HCT116 (cell line): ENCODE measurements around the gene PCDHB4. TPM values are rescaled to one million over a fixed set of nuclear protein-coding genes. Genes with fewer than 3 reads are reported as not detected.

ENCODE experiments used
- ATAC-seq: fragments of 200-7000 bp; cut with Tn5 transposase; 2 replicates; pipeline ENCODE4 v1.9.1; 2020; ENCODE audit warnings: mild to moderate bottlenecking, moderate library complexity
- BruUV-seq: library from RNA; stranded (reverse); fragments of 400-500 nt; replicated peaks from 2 replicates; lab custom pipeline; 2021; lab: Mats Ljungman, UMichigan
- CTCF ChIA-PET: fragments of 300-600 bp; sonication (Branson Sonifier 250); formaldehyde crosslinking; loops from one replicate; lab custom pipeline; 2021; ENCODE audit warnings: antibody characterized with exemption; lab: Charles Lee
- POLR2A ChIA-PET: fragments of 300-600, 350-600 bp; sonication (Branson Sonifier 250); formaldehyde crosslinking; loops from one replicate; lab custom pipeline; 2021; ENCODE audit warnings: antibody characterized with exemption; lab: Charles Lee
- RAD21 ChIA-PET, 2 experiments: fragments of 300-600 bp; sonication (Branson Sonifier 250); formaldehyde crosslinking; loops; one replicate each; lab custom pipeline; 2023; ENCODE audit warnings: low total read pairs in 2 of 2; ENCODE audit not compliant: uncharacterized antibody in 2 of 2, unreplicated experiment in 2 of 2, low non-redundant PET in 1 of 2; lab: Charles Lee
- DNase-seq: peaks from one replicate; pipeline ENCODE4 v3.0.0-alpha.2; 2010; ENCODE audit warnings: low read depth, low spot score
- H2AFZ ChIP-seq: fragments of 200-600 bp; shearing (Covaris generic), sonication (generic); 2 replicates; pipeline ENCODE4 v1.6.1; 2017; ENCODE audit warnings: low read depth, mixed run types, mixed read lengths, antibody characterized with exemption, low read length; ENCODE audit not compliant: poor library complexity, severe bottlenecking
- H3K27ac ChIP-seq: 2 replicates; pipeline ENCODE4 v1.5.1; 2012; ENCODE audit warnings: low read depth, low read length
- H3K27me3 ChIP-seq: fragments of 200-600 bp; sonication (generic); 2 replicates; pipeline ENCODE4 v1.6.1; 2016; ENCODE audit warnings: mixed run types, low read length, mixed read lengths; ENCODE audit not compliant: insufficient read depth
- H3K36me3 ChIP-seq, 2 experiments: fragments of 200-500 bp in 1 of 2; fragments of 200-600 bp in 1 of 2; sonication (Bioruptor generic) in 1 of 2; sonication (generic) in 1 of 2; 2 replicates each; pipeline versions ENCODE4 v1.5.1 to v1.6.1; 2014 to 2016; ENCODE audit warnings: low read length in 2 of 2, inconsistent platforms in 1 of 2, mixed read lengths in 1 of 2, mixed run types in 1 of 2; ENCODE audit not compliant: insufficient read depth in 2 of 2, control insufficient read depth in 1 of 2
- H3K4me1 ChIP-seq, 2 experiments: fragments of 200-600 bp in 1 of 2; sonication (generic) in 1 of 2; 2 replicates each; pipeline versions ENCODE4 v1.5.1 to v1.6.1; 2012 to 2017; ENCODE audit warnings: low read length in 2 of 2, inconsistent platforms in 1 of 2, mild to moderate bottlenecking in 1 of 2, mixed read lengths in 1 of 2, mixed run types in 1 of 2, moderate library complexity in 1 of 2; ENCODE audit not compliant: insufficient read depth in 2 of 2, control insufficient read depth in 1 of 2
- H3K4me2 ChIP-seq: fragments of 200-600 bp; sonication (generic); 2 replicates; pipeline ENCODE4 v1.6.1; 2017; ENCODE audit warnings: mixed run types, low read length, mixed read lengths
- H3K4me3 ChIP-seq, 2 experiments: fragments of 200-600 bp in 1 of 2; sonication (generic) in 1 of 2; replicated peaks in 1 of 2; 2 replicates each; pipeline ENCODE4 v1.5.1; 2011 to 2016; ENCODE audit warnings: low read length in 2 of 2, control low read depth in 1 of 2, low read depth in 1 of 2, mild to moderate bottlenecking in 1 of 2, mixed read lengths in 1 of 2, mixed run types in 1 of 2
- H3K79me2 ChIP-seq: fragments of 200-600 bp; sonication (generic); 2 replicates; pipeline ENCODE4 v1.6.1; 2017; ENCODE audit warnings: mild to moderate bottlenecking, mixed run types, low read length, moderate library complexity, mixed read lengths; ENCODE audit not compliant: insufficient read depth
- H3K9ac ChIP-seq: fragments of 200-600 bp; sonication (generic); 2 replicates; pipeline ENCODE4 v1.6.1; 2016; ENCODE audit warnings: low read length, mixed read lengths
- H3K9me2 ChIP-seq: fragments of 200-600 bp; sonication (generic), shearing (Covaris generic); 2 replicates; pipeline ENCODE4 v1.6.1; 2017; ENCODE audit warnings: mixed run types, mild to moderate bottlenecking, moderate library complexity; ENCODE audit not compliant: insufficient read depth
- H3K9me3 ChIP-seq, 2 experiments: fragments of 200-500 bp in 1 of 2; fragments of 200-600 bp in 1 of 2; sonication (Bioruptor generic) in 1 of 2; sonication (generic) in 1 of 2; 2 replicates each; pipeline ENCODE4 v1.6.1; 2014 to 2017; ENCODE audit warnings: low read length in 2 of 2, mixed read lengths in 2 of 2, inconsistent platforms in 1 of 2, low read depth in 1 of 2, mild to moderate bottlenecking in 1 of 2, mixed run types in 1 of 2, moderate library complexity in 1 of 2; ENCODE audit not compliant: control insufficient read depth in 1 of 2, insufficient read depth in 1 of 2
- H4K20me1 ChIP-seq: fragments of 200-600 bp; sonication (generic), shearing (Covaris generic); 2 replicates; pipeline ENCODE4 v1.6.1; 2017; ENCODE audit warnings: mixed run types, mild to moderate bottlenecking, moderate library complexity; ENCODE audit not compliant: insufficient read depth
- ATF3 ChIP-seq: IDR thresholded peaks from 2 replicates; pipeline ENCODE4 v1.6.1; 2012
- CBX3 ChIP-seq: IDR thresholded peaks from 2 replicates; pipeline ENCODE4 v1.6.1; 2012; ENCODE audit warnings: low read depth
- CTCF ChIP-seq, 3 experiments: fragments of 200-600 bp in 1 of 3; sonication (generic) in 1 of 3; IDR thresholded peaks in 2 of 3; conservative IDR thresholded peaks in 1 of 3; 2 replicates each; pipeline ENCODE4 v1.5.1; 2012 to 2017; ENCODE audit warnings: low read depth in 2 of 3, low read length in 2 of 3, antibody characterized with exemption in 1 of 3, borderline replicate concordance in 1 of 3, control low read depth in 1 of 3, mild to moderate bottlenecking in 1 of 3, mixed read lengths in 1 of 3, mixed run types in 1 of 3, moderate library complexity in 1 of 3; ENCODE audit not compliant: insufficient read depth in 1 of 3
- EZH2phosphoT487 ChIP-seq: fragments of 200-600 bp; IDR thresholded peaks from 2 replicates; pipeline ENCODE4 v1.6.1; 2018; ENCODE audit warnings: antibody characterized with exemption, borderline replicate concordance
- FOSL1 ChIP-seq: IDR thresholded peaks from 2 replicates; pipeline ENCODE4 v1.6.1; 2012; ENCODE audit warnings: low read depth
- POLR2AphosphoS5 ChIP-seq: IDR thresholded peaks from 2 replicates; pipeline ENCODE4 v1.6.1; 2011; ENCODE audit warnings: mild to moderate bottlenecking, low read depth, low read length, moderate library complexity
- RAD21 ChIP-seq: IDR thresholded peaks from 2 replicates; pipeline ENCODE4 v1.6.1; 2012; ENCODE audit warnings: low read depth, mild to moderate bottlenecking
- REST ChIP-seq: IDR thresholded peaks from 2 replicates; pipeline ENCODE4 v1.6.1; 2012; ENCODE audit warnings: low read depth
- SIN3A ChIP-seq: IDR thresholded peaks from 2 replicates; pipeline ENCODE4 v1.6.1; 2012; ENCODE audit warnings: low read depth
- SP1 ChIP-seq: IDR thresholded peaks from 2 replicates; pipeline ENCODE4 v1.6.1; 2012; ENCODE audit warnings: low read depth
- YY1 ChIP-seq: IDR thresholded peaks from 2 replicates; pipeline ENCODE4 v1.6.1; 2011; ENCODE audit warnings: low read length, low read depth, moderate library complexity, mild to moderate bottlenecking; ENCODE audit not compliant: insufficient replicate concordance; ENCODE audit errors: extremely low read depth
- ZBTB33 ChIP-seq: IDR thresholded peaks from 2 replicates; pipeline ENCODE4 v1.6.1; 2011; ENCODE audit warnings: mild to moderate bottlenecking, low read length, moderate library complexity; ENCODE audit not compliant: insufficient replicate concordance; ENCODE audit errors: extremely low read depth
- ZFX ChIP-seq: fragments of 450-650 bp; IDR thresholded peaks from 2 replicates; pipeline ENCODE4 v1.6.1; 2017
- intact Hi-C: fragments of 100-400 bp; cut with micrococcal nuclease; formaldehyde crosslinking; loops from 2 replicates; pipeline ENCODE4 v1.10.0; 2022
- total RNA-seq: library from RNA; stranded (reverse); gene quantifications from one replicate; pipeline ENCODE4 v1.2.1, GENCODE V29; 2021; ENCODE audit not compliant: unreplicated experiment
- TF ChIP-seq, protein P1 (sequence below): IDR thresholded peaks from 2 replicates; pipeline ENCODE4 v1.6.1; 2012

The PCDHB4 gene
- total RNA-seq, 1 experiment from 2014 or later: not detected

DNA sequence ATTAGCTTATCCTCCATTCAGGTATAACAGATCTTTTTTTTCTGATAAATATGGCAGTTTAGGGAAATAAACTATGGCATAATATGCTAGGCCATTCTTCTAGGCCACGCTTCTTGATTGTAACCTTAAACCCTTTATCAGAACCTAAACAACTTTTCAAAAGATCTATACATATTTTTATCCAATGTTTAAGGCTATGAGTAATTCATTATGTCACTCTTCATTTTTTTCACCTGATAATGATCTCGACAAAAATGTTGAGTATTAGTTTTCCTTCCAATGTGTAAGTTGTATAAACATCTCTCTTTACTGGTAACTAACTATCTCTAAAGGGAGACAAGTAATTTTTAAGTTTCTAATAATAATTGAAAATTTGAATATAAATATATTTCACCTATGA is 2.4 kb upstream of the PCDHB4 start:
- BruUV-seq: no TSS peak
- RAD21 ChIA-PET: no interaction called here

More for the DNA sequence above, 2.4 kb upstream of the PCDHB4 start:
- H3K27me3 ChIP-seq: no peaks in the 10 kb centered on the region
- H4K20me1 ChIP-seq: no peaks in the 10 kb centered on the region
- ATAC-seq: no peak
- H3K4me1 ChIP-seq: no peaks in the 10 kb centered on the region
- no peaks in the 10 kb centered on the region for H3K9me2 ChIP-seq
- CTCF ChIA-PET: no interaction called here
- H3K9ac ChIP-seq: no peak overlapping the region
- H3K9me3 ChIP-seq: no peaks in the 10 kb centered on the region
- POLR2A ChIA-PET: no interaction called here
- H2AFZ ChIP-seq: no peak overlapping the region
- TF ChIP-seq POLR2AphosphoS5: no peak
- no peak for TF ChIP-seq EZH2phosphoT487
- TF ChIP-seq RAD21: no peak
- no peak for TF ChIP-seq SP1
- TF ChIP-seq CBX3: no peak
- no peak for TF ChIP-seq SIN3A
- TF ChIP-seq REST: no peak
- TF ChIP-seq ZFX: no peak
- no peak for TF ChIP-seq YY1
- TF ChIP-seq ATF3: no peak
- no peak for TF ChIP-seq ZBTB33
- TF ChIP-seq CTCF (IDR thresholded peaks at IDR 0.05 in 2 of 3, conservative IDR thresholded peaks at IDR 0.05 in 1 of 3; ENCODE audit: borderline replicate concordance in 1 of 3, insufficient read depth in 1 of 3, low read depth in 2 of 3, low read length in 2 of 3): no peak
- TF ChIP-seq, protein P1, sequence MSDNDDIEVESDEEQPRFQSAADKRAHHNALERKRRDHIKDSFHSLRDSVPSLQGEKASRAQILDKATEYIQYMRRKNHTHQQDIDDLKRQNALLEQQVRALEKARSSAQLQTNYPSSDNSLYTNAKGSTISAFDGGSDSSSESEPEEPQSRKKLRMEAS: no peak
- no peak for TF ChIP-seq FOSL1
- no peak overlapping the region for H3K27ac ChIP-seq
- H3K4me2 ChIP-seq: no peak overlapping the region
- intact Hi-C loops: no loop called here
- DNase-seq: no peak
- H3K79me2 ChIP-seq: no peaks in the 10 kb centered on the region
- H3K36me3 ChIP-seq: no peaks in the 10 kb centered on the region
- no peak overlapping the region for H3K4me3 ChIP-seq
